Smooth muscle cell (in vitro differentiated cells): ENCODE data around the gene RAB36. TPM values are rescaled to one million over a fixed set of nuclear protein-coding genes. Genes with fewer than 3 reads are reported as not detected.

Experiments used
- DNase-seq: peaks from one replicate; lab custom pipeline; 2025; ENCODE audit not compliant: unreplicated experiment; lab: John Stamatoyannopoulos, UW
- H2AFZ ChIP-seq: fragments of 200-600 bp; sonication (generic); 2 replicates; pipeline ENCODE4 v1.6.0; 2016; ENCODE audit warnings: antibody characterized with exemption, low read depth, mild to moderate bottlenecking
- H3F3A ChIP-seq: fragments of 200-600 bp; sonication (generic); 2 replicates; pipeline ENCODE4 v1.6.0; 2017; ENCODE audit warnings: antibody characterized with exemption, low read depth
- H3K27ac ChIP-seq: fragments of 200-600 bp; sonication (generic); 2 replicates; pipeline ENCODE4 v1.5.1; 2016; ENCODE audit warnings: low read depth, mild to moderate bottlenecking
- H3K27me3 ChIP-seq: fragments of 200-600 bp; sonication (generic); 2 replicates; pipeline ENCODE4 v1.6.1; 2016; ENCODE audit warnings: low read depth, mild to moderate bottlenecking
- H3K36me3 ChIP-seq: fragments of 200-600 bp; sonication (generic); 2 replicates; pipeline ENCODE4 v1.5.1; 2016; ENCODE audit warnings: low read depth
- H3K4me1 ChIP-seq: fragments of 200-600 bp; sonication (generic); 2 replicates; pipeline ENCODE4 v1.5.1; 2016; ENCODE audit warnings: low read depth
- H3K4me2 ChIP-seq: fragments of 200-600 bp; sonication (generic); 2 replicates; pipeline ENCODE4 v1.6.0; 2016; ENCODE audit warnings: mild to moderate bottlenecking
- H3K4me3 ChIP-seq: fragments of 200-600 bp; sonication (generic); 2 replicates; pipeline ENCODE4 v1.5.1; 2016; ENCODE audit warnings: mild to moderate bottlenecking
- H3K79me2 ChIP-seq: fragments of 200-600 bp; sonication (generic); 2 replicates; pipeline ENCODE4 v1.6.0; 2016; ENCODE audit warnings: low read depth, mild to moderate bottlenecking
- H3K9ac ChIP-seq: fragments of 200-600 bp; sonication (generic); 2 replicates; pipeline ENCODE4 v1.6.0; 2016; ENCODE audit warnings: low read depth
- H3K9me3 ChIP-seq: fragments of 200-600 bp; sonication (generic); replicated peaks from 2 replicates; pipeline ENCODE4 v1.5.1; 2016; ENCODE audit warnings: low read depth
- H4K20me1 ChIP-seq: fragments of 200-600 bp; sonication (generic); 2 replicates; pipeline ENCODE4 v1.6.0; 2016; ENCODE audit warnings: low read depth
- CTCF ChIP-seq: fragments of 200-600 bp; sonication (generic); IDR thresholded peaks from 2 replicates; pipeline ENCODE4 v1.5.1; 2017; ENCODE audit warnings: borderline replicate concordance, mild to moderate bottlenecking, antibody characterized with exemption; ENCODE audit not compliant: insufficient read depth, poor library complexity, severe bottlenecking
- WGBS: methylation state at CpG from one replicate; pipeline ENCODE4 v1.1.7; 2016; ENCODE audit warnings: low lambda C conversion rate; 5-methylcytosine and 5-hydroxymethylcytosine counted together
- polyA plus RNA-seq: library from polyadenylated mRNA; unstranded; fragments of >200 nt; fragmentation: Nextera tagmentation; extraction: Ambion mirVana; gene quantifications from 2 replicates; pipeline ENCODE4 v1.2.1, GENCODE V29; 2016
- total RNA-seq: library from RNA; depleted of rRNA; stranded (reverse); fragments of >200 nt; gene quantifications from 2 replicates; pipeline ENCODE4 v1.2.3, GENCODE V29; 2014

RAB36 gene
- total and polyA plus RNA-seq, 2 experiments from 2014 or later = 1.9 to 2.0 TPM

GRCh38 chr22:23166042-23166831 lies 21.0 kb downstream of the RAB36 start:
- no peak overlapping the region for H3K4me2 ChIP-seq
- H3K9me3 ChIP-seq = no peaks in the 10 kb centered on the region
- 81% methylated on average over 6 of the region's 6 CpGs for WGBS
- no peak overlapping the region for H3K4me3 ChIP-seq
- no peaks in the 10 kb centered on the region for H3F3A ChIP-seq
- no peaks in the 10 kb centered on the region for H4K20me1 ChIP-seq
- no peak overlapping the region for H3K9ac ChIP-seq
- H3K27ac ChIP-seq = no peak overlapping the region
- no peaks in the 10 kb centered on the region for H3K27me3 ChIP-seq
- DNase-seq = no peak
- no peaks in the 10 kb centered on the region for H3K36me3 ChIP-seq
- TF ChIP-seq CTCF = no peak
- H3K79me2 ChIP-seq = no peaks in the 10 kb centered on the region
- H2AFZ ChIP-seq = no peak overlapping the region
- H3K4me1 ChIP-seq = peaks cover 6% of the 10 kb centered on the region

GRCh38 chr22:23166841-23167616 lies 21.8 kb downstream of the RAB36 start:
- Histone ChIP-seq H3K9me3 (no peaks in the 10 kb centered on the region), H3K27me3 (no peaks in the 10 kb centered on the region), H3K4me2 (no peak overlapping the region), H3K27ac (no peak overlapping the region), H3K36me3 (no peaks in the 10 kb centered on the region), H2AFZ (no peak overlapping the region), H3K4me1 (peaks cover 6% of the 10 kb centered on the region), H3F3A (no peaks in the 10 kb centered on the region), H3K79me2 (no peaks in the 10 kb centered on the region), H3K9ac (no peak overlapping the region), H3K4me3 (no peak overlapping the region), H4K20me1 (no peaks in the 10 kb centered on the region)
- no peak for TF ChIP-seq CTCF
- WGBS = 86% methylated on average over 10 of the region's 10 CpGs
- no peak for DNase-seq

GRCh38 chr22:23168391-23169042 lies 23.2 kb downstream of the RAB36 start:
- Histone ChIP-seq H3K27ac (no peak overlapping the region), H3K79me2 (no peaks in the 10 kb centered on the region), H3K4me1 (peaks cover 6% of the 10 kb centered on the region), H3K4me2 (no peak overlapping the region), H3F3A (no peaks in the 10 kb centered on the region), H2AFZ (no peak overlapping the region), H3K9ac (no peak overlapping the region), H3K9me3 (no peaks in the 10 kb centered on the region), H3K4me3 (no peak overlapping the region), H3K27me3 (no peaks in the 10 kb centered on the region), H4K20me1 (no peaks in the 10 kb centered on the region), H3K36me3 (no peaks in the 10 kb centered on the region)
- no peak for TF ChIP-seq CTCF
- no peak for DNase-seq
- WGBS = 89% methylated on average over 9 of the region's 9 CpGs
